NOMO-1 (cell line): ENCODE measurements around the gene TTC5.
"Not testable (repeated sequence)": the region's sequence is repeated elsewhere in the genome, so short reads cannot be mapped to it uniquely, and the experiment has no call there.

Experiments used
- DNase-seq, 2 experiments: peaks; one replicate each; lab custom pipeline; 2025; ENCODE audit not compliant: unreplicated experiment in 2 of 2; lab: John Stamatoyannopoulos, UW

Gene TTC5

DNA sequence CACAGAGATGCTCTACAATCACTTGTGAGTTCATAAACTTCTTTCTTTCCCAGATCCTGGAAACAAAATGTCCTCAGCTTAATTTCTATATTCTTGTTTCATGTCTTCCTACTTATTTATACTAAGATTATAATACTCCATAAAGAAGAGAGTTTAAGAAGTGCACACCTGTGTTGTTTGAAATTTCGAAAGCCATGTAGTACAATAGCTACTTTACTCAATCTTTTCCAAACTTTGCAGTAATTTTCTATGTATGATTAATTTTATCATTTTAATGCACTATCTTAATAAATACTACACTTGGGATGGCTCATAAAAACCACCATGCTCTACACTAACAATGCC lies 300 bp upstream of the TTC5 start:
- DNase-seq = no peak

GRCh38 chr14:20302042-20302755 lies 3.6 kb downstream of the TTC5 start:
- DNase-seq = no peak

- peak; percentile 21 to 70 for DNase-seq
Observed at GRCh38 chr14:20295067-20295466, 10.7 kb downstream of the TTC5 start.

DNA sequence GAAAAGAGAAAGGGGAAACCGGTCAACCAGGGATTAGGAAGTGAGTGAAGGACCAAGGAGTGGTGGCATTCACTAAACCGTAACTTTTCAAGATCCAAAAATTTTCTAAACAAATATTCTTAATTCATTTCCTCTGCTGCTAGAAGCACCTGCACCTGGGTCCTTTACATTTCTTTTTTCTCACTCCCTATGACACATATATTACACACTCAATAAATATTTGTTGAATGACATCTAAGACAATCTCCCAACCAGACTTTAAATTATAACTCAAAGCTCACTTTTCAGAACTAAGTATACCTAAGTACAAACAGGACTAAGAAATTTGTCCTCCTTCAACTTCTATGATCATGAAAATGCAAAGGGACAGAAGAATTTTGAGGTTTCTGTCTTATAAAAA lies 11.1 kb downstream of the TTC5 start:
- DNase-seq = no peak

- DNase-seq = not testable (repeated sequence)
Observed at GRCh38 chr14:20281998-20282397, 23.8 kb downstream of the TTC5 start.

GRCh38 chr14:20280265-20280664 lies 25.5 kb downstream of the TTC5 start:
- not testable (repeated sequence) for DNase-seq

DNA sequence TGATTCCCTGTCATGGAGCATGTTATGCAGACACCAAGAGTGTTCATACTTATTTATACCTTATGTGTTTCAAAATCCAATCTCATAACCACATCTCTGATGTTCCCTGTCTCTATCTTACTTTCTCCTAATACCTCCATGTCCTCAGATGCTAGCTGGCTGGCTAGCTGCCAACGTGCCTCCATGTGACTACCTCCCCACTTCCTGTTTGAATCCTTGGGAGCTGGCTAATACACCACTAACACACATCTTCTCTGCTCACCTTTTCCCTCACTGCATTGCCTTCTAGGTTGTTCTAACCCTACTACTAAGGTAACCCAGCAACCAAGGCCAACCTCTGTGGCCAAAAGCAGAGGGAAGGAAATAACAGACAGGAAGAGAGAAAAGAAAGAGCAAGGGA lies 27.3 kb downstream of the TTC5 start:
- DNase-seq = no peak

- DNase-seq = no peak
Observed at GRCh38 chr14:20277409-20277808, 28.3 kb downstream of the TTC5 start.

DNA sequence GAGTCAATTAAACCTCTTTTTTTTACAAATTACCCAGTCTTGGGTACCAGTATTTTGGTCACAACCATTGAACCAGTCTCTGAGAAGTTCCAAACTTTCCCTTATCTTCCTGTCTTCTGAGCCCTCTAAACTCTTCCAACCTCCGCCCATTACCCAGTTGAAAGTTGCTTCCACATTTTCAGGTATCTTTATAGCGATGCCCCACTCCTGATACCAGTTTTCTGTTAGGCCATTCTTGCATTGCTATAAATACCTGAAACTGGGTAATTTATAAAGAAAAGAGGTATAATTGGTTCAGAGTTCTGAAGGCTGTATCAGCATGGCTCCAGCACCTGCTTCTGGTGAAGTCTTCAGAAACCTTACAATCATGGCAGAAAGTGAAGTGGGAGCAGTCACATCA lies 31.7 kb downstream of the TTC5 start:
- DNase-seq = no peak

DNA sequence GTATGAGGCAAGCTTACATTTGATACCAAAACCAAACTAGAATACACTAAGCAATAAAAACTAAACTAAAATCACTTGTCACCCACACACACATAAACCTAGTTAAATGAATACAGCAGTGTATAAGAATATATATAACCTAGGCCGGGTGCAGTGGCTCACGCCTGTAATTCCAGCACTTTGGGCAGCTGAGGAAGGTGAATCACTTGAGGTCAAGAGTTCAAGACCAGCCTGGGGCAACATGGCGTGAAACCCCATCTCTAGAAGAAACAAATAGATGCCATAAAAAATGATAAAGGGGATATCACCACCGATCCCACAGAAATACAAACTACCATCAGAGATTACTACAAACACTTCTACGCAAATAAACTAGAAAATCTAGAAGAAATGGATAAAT lies 41.4 kb downstream of the TTC5 start:
- DNase-seq = not testable (repeated sequence)

DNA sequence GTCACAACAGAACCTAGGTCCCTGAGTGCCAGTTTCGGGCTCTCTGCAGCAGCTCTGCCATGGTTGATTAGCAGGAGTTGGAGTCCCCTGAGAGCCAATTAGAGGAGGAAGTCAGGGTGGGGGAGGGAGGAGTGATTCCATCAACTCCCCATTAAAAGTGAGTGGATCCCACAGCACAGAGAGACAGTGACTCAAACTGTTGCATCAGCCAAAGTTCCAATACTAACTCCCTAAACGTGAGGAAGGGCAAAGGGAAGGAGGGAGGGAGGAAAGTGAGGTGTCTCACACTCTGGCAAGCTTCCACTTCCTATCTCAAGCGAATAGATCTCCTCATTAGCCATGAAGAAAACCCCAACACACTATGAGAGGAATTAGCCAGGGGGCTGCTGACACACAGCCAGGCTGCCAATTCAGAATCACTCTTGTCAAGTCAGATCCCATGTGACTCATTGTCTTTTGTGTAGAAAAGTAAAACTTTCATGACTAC lies 43.1 kb downstream of the TTC5 start:
- DNase-seq = no peak

DNA sequence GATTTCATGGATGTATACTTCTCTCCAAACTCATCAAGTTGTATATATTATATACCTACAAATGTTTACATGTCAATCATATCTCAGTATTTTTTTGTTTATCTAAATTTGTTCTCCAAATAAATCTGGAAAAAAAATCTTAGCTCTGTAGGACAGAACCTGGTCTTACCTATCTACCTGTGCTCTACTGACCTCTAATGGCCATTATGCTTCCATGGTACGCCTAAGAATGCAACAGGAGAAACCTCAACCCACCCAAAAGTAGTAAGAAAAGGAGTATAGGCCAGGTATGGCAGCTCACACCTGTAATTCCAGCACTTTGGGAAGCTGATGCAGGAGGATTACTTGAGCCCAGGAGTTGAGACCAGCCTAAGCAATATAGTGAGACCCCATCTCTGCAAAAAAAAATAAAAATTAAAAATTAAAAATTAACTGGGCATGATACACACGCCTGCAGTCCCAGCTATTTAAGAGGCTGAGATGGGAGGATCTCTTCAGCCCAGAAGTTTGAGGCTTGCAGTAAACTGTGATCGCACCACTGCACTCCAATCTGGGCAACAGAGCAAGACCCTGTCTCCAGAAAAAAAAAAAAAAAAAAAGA lies 58.0 kb downstream of the TTC5 start:
- DNase-seq = peak in 1 of 2 experiments; percentile 25
